Smooth muscle cell (in vitro differentiated cells): ENCODE data around the gene ORAI3. TPM values are rescaled to one million over a fixed set of nuclear protein-coding genes. Genes with fewer than 3 reads are reported as not detected.

ENCODE experiments used
- DNase-seq: peaks from one replicate; lab custom pipeline; 2025; ENCODE audit not compliant: unreplicated experiment; lab: John Stamatoyannopoulos, UW
- H2AFZ ChIP-seq: fragments of 200-600 bp; sonication (generic); 2 replicates; pipeline ENCODE4 v1.6.0; 2016; ENCODE audit warnings: antibody characterized with exemption, low read depth, mild to moderate bottlenecking
- H3F3A ChIP-seq: fragments of 200-600 bp; sonication (generic); 2 replicates; pipeline ENCODE4 v1.6.0; 2017; ENCODE audit warnings: antibody characterized with exemption, low read depth
- H3K27ac ChIP-seq: fragments of 200-600 bp; sonication (generic); 2 replicates; pipeline ENCODE4 v1.5.1; 2016; ENCODE audit warnings: low read depth, mild to moderate bottlenecking
- H3K27me3 ChIP-seq: fragments of 200-600 bp; sonication (generic); 2 replicates; pipeline ENCODE4 v1.6.1; 2016; ENCODE audit warnings: low read depth, mild to moderate bottlenecking
- H3K36me3 ChIP-seq: fragments of 200-600 bp; sonication (generic); 2 replicates; pipeline ENCODE4 v1.5.1; 2016; ENCODE audit warnings: low read depth
- H3K4me1 ChIP-seq: fragments of 200-600 bp; sonication (generic); 2 replicates; pipeline ENCODE4 v1.5.1; 2016; ENCODE audit warnings: low read depth
- H3K4me2 ChIP-seq: fragments of 200-600 bp; sonication (generic); 2 replicates; pipeline ENCODE4 v1.6.0; 2016; ENCODE audit warnings: mild to moderate bottlenecking
- H3K4me3 ChIP-seq: fragments of 200-600 bp; sonication (generic); 2 replicates; pipeline ENCODE4 v1.5.1; 2016; ENCODE audit warnings: mild to moderate bottlenecking
- H3K79me2 ChIP-seq: fragments of 200-600 bp; sonication (generic); 2 replicates; pipeline ENCODE4 v1.6.0; 2016; ENCODE audit warnings: low read depth, mild to moderate bottlenecking
- H3K9ac ChIP-seq: fragments of 200-600 bp; sonication (generic); 2 replicates; pipeline ENCODE4 v1.6.0; 2016; ENCODE audit warnings: low read depth
- H3K9me3 ChIP-seq: fragments of 200-600 bp; sonication (generic); replicated peaks from 2 replicates; pipeline ENCODE4 v1.5.1; 2016; ENCODE audit warnings: low read depth
- H4K20me1 ChIP-seq: fragments of 200-600 bp; sonication (generic); 2 replicates; pipeline ENCODE4 v1.6.0; 2016; ENCODE audit warnings: low read depth
- WGBS: methylation state at CpG from one replicate; pipeline ENCODE4 v1.1.7; 2016; ENCODE audit warnings: low lambda C conversion rate; 5-methylcytosine and 5-hydroxymethylcytosine counted together
- polyA plus RNA-seq: library from polyadenylated mRNA; unstranded; fragments of >200 nt; fragmentation: Nextera tagmentation; extraction: Ambion mirVana; gene quantifications from 2 replicates; pipeline ENCODE4 v1.2.1, GENCODE V29; 2016
- total RNA-seq: library from RNA; depleted of rRNA; stranded (reverse); fragments of >200 nt; gene quantifications from 2 replicates; pipeline ENCODE4 v1.2.3, GENCODE V29; 2014
- TF ChIP-seq, protein P1 (sequence below): fragments of 200-600 bp; sonication (generic); IDR thresholded peaks from 2 replicates; pipeline ENCODE4 v1.5.1; 2017; ENCODE audit warnings: borderline replicate concordance, mild to moderate bottlenecking, antibody characterized with exemption; ENCODE audit not compliant: insufficient read depth, poor library complexity, severe bottlenecking

ORAI3 gene
- total and polyA plus RNA-seq, 2 experiments from 2014 or later, result 34.9 to 39.4 TPM

DNA sequence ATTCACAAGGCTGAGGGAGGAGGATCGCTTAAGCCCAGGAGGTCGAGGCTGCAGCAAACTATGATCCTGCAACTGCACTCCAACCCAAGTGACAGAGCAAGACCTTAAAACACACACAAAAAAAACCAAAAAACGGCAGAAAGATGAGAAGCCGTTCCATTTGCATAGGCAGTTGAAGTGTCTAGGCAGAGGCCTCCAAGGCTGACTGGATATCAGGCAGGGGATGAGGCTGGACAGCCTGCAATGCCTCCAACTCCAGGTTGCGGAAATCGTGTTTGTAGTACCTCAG is 27.5 kb upstream of the ORAI3 start:
- Histone ChIP-seq H3K4me3 (peak overlapping the region; percentile 62), H3K27ac (peak overlapping the region; percentile 83), H2AFZ (no peak overlapping the region), H3K9ac (no peak overlapping the region), H3K27me3 (no peaks in the 10 kb centered on the region), H3K9me3 (no peaks in the 10 kb centered on the region), H3K36me3 (no peaks in the 10 kb centered on the region), H3F3A (no peaks in the 10 kb centered on the region), H4K20me1 (peaks cover 12% of the 10 kb centered on the region), H3K4me1 (peaks cover 10% of the 10 kb centered on the region), H3K4me2 (peak overlapping the region; percentile 86), H3K79me2 (peaks cover 3% of the 10 kb centered on the region)
- WGBS, result 38% methylated on average over 6 of the region's 6 CpGs
- TF ChIP-seq, protein P1, sequence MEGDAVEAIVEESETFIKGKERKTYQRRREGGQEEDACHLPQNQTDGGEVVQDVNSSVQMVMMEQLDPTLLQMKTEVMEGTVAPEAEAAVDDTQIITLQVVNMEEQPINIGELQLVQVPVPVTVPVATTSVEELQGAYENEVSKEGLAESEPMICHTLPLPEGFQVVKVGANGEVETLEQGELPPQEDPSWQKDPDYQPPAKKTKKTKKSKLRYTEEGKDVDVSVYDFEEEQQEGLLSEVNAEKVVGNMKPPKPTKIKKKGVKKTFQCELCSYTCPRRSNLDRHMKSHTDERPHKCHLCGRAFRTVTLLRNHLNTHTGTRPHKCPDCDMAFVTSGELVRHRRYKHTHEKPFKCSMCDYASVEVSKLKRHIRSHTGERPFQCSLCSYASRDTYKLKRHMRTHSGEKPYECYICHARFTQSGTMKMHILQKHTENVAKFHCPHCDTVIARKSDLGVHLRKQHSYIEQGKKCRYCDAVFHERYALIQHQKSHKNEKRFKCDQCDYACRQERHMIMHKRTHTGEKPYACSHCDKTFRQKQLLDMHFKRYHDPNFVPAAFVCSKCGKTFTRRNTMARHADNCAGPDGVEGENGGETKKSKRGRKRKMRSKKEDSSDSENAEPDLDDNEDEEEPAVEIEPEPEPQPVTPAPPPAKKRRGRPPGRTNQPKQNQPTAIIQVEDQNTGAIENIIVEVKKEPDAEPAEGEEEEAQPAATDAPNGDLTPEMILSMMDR, result no peak
- no peak for DNase-seq

DNA sequence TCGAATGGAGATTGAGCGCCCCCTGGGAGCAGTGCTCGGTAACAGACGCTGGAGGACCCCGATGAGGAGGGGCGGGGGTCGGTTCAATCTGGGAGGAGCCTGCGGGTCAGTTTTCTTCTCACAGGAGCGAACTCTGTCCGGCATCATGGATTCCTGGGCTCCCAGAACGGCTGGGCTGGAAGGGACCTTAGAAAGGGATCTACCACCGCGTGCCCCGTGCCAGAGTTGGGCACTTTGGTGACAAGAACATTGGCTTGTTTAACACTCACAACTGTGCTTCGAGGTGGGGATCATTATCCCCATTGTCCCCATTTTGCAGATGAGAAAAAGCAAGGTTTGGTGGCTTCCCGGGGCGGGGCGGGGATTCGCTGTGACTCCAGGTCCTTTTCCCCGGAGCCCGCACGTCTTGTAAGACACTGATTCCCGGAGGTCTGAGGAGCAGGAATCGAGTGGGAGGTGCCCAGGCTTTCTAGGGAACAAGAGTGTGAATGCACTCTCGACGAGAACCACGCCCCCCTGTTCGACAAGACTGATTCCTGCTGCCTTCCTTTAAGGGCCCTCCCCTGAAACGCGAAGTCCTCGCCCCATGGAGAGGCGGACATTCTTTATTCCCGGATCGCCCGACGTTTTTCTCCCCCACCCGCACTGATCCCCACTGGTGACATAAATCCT is 27.0 kb upstream of the ORAI3 start:
- peak overlapping the region; percentile 38 for H3K9ac ChIP-seq
- no peaks in the 10 kb centered on the region for H3K36me3 ChIP-seq
- H3K27ac ChIP-seq, result peak overlapping the region; percentile 83
- peak overlapping the region; percentile 86 for H3K4me2 ChIP-seq
- H3K4me3 ChIP-seq, result peak overlapping the region; percentile 62
- H3K4me1 ChIP-seq, result peaks cover 10% of the 10 kb centered on the region
- H4K20me1 ChIP-seq, result peaks cover 12% of the 10 kb centered on the region
- TF ChIP-seq, protein P1, result peak; percentile 82
- H3K27me3 ChIP-seq, result no peaks in the 10 kb centered on the region
- peak; percentile 94 for DNase-seq
- 1% methylated on average over 36 of the region's 37 CpGs for WGBS
- no peaks in the 10 kb centered on the region for H3K9me3 ChIP-seq
- peaks cover 3% of the 10 kb centered on the region for H3K79me2 ChIP-seq
- peak overlapping the region; percentile 50 for H2AFZ ChIP-seq
- no peaks in the 10 kb centered on the region for H3F3A ChIP-seq

DNA sequence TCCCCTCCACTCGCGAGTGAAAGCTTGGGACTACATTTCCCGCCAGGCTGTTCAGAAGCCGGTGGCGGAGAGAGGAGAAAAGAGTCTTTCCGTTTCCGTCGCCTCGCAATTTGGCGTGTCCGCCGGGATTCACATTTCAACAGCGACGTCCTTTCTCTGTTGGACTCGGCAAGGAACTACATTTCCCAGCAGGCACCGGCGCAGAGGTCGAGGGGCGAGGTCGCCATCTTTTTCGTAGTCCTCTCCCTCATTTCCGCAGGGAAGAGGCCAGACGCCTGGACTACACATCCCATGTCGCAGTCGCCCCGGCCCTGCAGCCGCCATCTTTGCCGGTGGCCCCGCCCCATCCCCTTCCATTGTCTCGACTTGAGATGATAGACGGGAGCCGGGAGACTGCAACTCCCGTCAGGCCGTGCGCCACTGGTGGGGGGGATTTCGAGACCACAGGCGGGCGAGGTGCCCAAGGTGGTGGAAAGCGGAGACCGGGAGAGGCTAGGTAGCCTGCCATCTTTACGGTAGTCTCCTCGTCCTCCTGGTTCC is 26.4 kb upstream of the ORAI3 start:
- peak overlapping the region; percentile 93 for H3K9ac ChIP-seq
- no peaks in the 10 kb centered on the region for H3F3A ChIP-seq
- peak; percentile 98 for DNase-seq
- no peaks in the 10 kb centered on the region for H3K36me3 ChIP-seq
- WGBS, result under 1% methylated on average over 42 of the region's 42 CpGs
- TF ChIP-seq, protein P1, result no peak
- peak overlapping the region; percentile 93 for H2AFZ ChIP-seq
- peaks cover 12% of the 10 kb centered on the region for H4K20me1 ChIP-seq
- no peaks in the 10 kb centered on the region for H3K27me3 ChIP-seq
- H3K9me3 ChIP-seq, result no peaks in the 10 kb centered on the region
- peaks cover 3% of the 10 kb centered on the region for H3K79me2 ChIP-seq
- peak overlapping the region; percentile 94 for H3K27ac ChIP-seq
- peaks cover 10% of the 10 kb centered on the region for H3K4me1 ChIP-seq
- peak overlapping the region; percentile 86 for H3K4me2 ChIP-seq
- H3K4me3 ChIP-seq, result peak overlapping the region; percentile 89
